ENCODE data around the gene RAC3. TPM values are rescaled to one million over a fixed set of nuclear protein-coding genes. Genes with fewer than 3 reads are reported as not detected.

The RAC3 gene
- total RNA-seq, 1 donor from 2014 or later, result 15.5 TPM

Other genes starting within 250 kb of the RAC3 start
- 0.26 TPM for gene GCGR, start 227.5 kb upstream of the RAC3 start, total RNA-seq
- 63.2 TPM for gene MCRIP1, start 198.4 kb upstream of the RAC3 start, total RNA-seq
- not detected for gene PPP1R27, start 196.6 kb upstream of the RAC3 start, total RNA-seq
- gene P4HB, start 171.1 kb upstream of the RAC3 start, total RNA-seq, result 575 TPM
- 521 TPM for gene ARHGDIA, start 160.3 kb upstream of the RAC3 start, total RNA-seq
- gene ALYREF, start 140.1 kb upstream of the RAC3 start, total RNA-seq, result 46.2 TPM
- 102 TPM for gene ANAPC11, start 140.0 kb upstream of the RAC3 start, total RNA-seq
- not detected for gene NPB, start 129.4 kb upstream of the RAC3 start, total RNA-seq
- 33.9 TPM for gene PCYT2, start 120.3 kb upstream of the RAC3 start, total RNA-seq
- 16.9 TPM for gene SIRT7, start 113.5 kb upstream of the RAC3 start, total RNA-seq
- gene MAFG, start 103.9 kb upstream of the RAC3 start, total RNA-seq, result 29.7 TPM
- 9.5 TPM for gene PYCR1, start 94.4 kb upstream of the RAC3 start, total RNA-seq
- gene MYADML2, start 84.4 kb upstream of the RAC3 start, total RNA-seq, result not detected
- gene NOTUM, start 70.5 kb upstream of the RAC3 start, total RNA-seq, result not detected
- gene ASPSCR1, start 54.0 kb upstream of the RAC3 start, total RNA-seq, result 31.5 TPM
- 47.0 TPM for gene CENPX, start 8.8 kb upstream of the RAC3 start, total RNA-seq
- gene LRRC45, start 8.4 kb upstream of the RAC3 start, total RNA-seq, result 7.0 TPM
- gene DCXR, start 6.0 kb downstream of the RAC3 start, total RNA-seq, result 157 TPM
- gene RFNG, start 20.1 kb downstream of the RAC3 start, total RNA-seq, result 46.1 TPM
- gene GPS1, start 20.2 kb downstream of the RAC3 start, total RNA-seq, result 85.8 TPM
- gene DUS1L, start 34.1 kb downstream of the RAC3 start, total RNA-seq, result 103 TPM
- gene FASN, start 66.6 kb downstream of the RAC3 start, total RNA-seq, result 1,109 TPM
- 24.7 TPM for gene CCDC57, start 181.2 kb downstream of the RAC3 start, total RNA-seq
- gene SLC16A3, start 197.4 kb downstream of the RAC3 start, total RNA-seq, result 65.0 TPM
- gene CSNK1D, start 242.0 kb downstream of the RAC3 start, total RNA-seq, result 171 TPM

Measured in mesenteric fat pad (tissue), 1 donor.